Measurements from ENCODE around the gene ARF1. TPM values are rescaled to one million over a fixed set of nuclear protein-coding genes. Genes with fewer than 3 reads are reported as not detected.

Gene ARF1
- total and polyA plus RNA-seq, 2 donors (not counting 1 experiment from before 2014, with no cell fraction given): 193 to 389 TPM

- H3K4me1 ChIP-seq (ENCODE audit: control insufficient read depth in 2 of 2, insufficient read depth in 2 of 2, low read length in 2 of 2): peaks cover 17 to 22% of the 10 kb centered on the region in 2 donors
- CTCF ChIA-PET: interaction anchor here (0.9 kb wide), 1 partner anchor 32 kb away, joined by 3 read pairs; no protein-coding TSS in a partner anchor
- Mint-ChIP-seq H3K4me3 (no peak overlapping the region), H3K9me3 (ENCODE audit: insufficient read depth) (peaks cover 4% of the 10 kb centered on the region), H3K27me3 (no peaks in the 10 kb centered on the region), H3K4me1 (peaks cover 31% of the 10 kb centered on the region), H3K27ac (no peak overlapping the region)
- no peak for TF ChIP-seq EZH2 (IDR thresholded peaks at IDR 0.05; ENCODE audit: borderline replicate concordance, insufficient read depth, low read depth, low read length, poor library complexity, severe bottlenecking)
- TF ChIP-seq, protein P1, sequence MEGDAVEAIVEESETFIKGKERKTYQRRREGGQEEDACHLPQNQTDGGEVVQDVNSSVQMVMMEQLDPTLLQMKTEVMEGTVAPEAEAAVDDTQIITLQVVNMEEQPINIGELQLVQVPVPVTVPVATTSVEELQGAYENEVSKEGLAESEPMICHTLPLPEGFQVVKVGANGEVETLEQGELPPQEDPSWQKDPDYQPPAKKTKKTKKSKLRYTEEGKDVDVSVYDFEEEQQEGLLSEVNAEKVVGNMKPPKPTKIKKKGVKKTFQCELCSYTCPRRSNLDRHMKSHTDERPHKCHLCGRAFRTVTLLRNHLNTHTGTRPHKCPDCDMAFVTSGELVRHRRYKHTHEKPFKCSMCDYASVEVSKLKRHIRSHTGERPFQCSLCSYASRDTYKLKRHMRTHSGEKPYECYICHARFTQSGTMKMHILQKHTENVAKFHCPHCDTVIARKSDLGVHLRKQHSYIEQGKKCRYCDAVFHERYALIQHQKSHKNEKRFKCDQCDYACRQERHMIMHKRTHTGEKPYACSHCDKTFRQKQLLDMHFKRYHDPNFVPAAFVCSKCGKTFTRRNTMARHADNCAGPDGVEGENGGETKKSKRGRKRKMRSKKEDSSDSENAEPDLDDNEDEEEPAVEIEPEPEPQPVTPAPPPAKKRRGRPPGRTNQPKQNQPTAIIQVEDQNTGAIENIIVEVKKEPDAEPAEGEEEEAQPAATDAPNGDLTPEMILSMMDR (IDR thresholded peaks at IDR 0.05): no peak
- no peak overlapping the region for H3K9ac ChIP-seq (ENCODE audit: low read length)
- DNase-seq: no peak
- no peak overlapping the region for H3K4me2 ChIP-seq (replicated peaks; ENCODE audit: low read depth, low read length, poor library complexity, severe bottlenecking)
- intact Hi-C loops (cut with micrococcal nuclease): no loop called here
- no peak for ATAC-seq (ENCODE audit: low read depth)
- WGBS (ENCODE audit: insufficient coverage): 93% methylated on average over 4 of the region's 4 CpGs
- H2AFZ ChIP-seq (ENCODE audit: insufficient read depth, low read depth, low read length, poor library complexity, severe bottlenecking): no peak overlapping the region
- peaks cover 4 to 54% of the 10 kb centered on the region in 2 experiments for H3K36me3 ChIP-seq (replicated peaks in 1 of 2; ENCODE audit: control extremely low read depth in 1 of 2, control insufficient read depth in 1 of 2, extremely low read depth in 1 of 2, insufficient read depth in 2 of 2, low read length in 1 of 2)
- peaks cover 40% of the 10 kb centered on the region for H3K79me2 ChIP-seq (ENCODE audit: control insufficient read depth, insufficient read depth, low read length)
- no peaks in the 10 kb centered on the region for H3K27me3 ChIP-seq (replicated peaks in 1 of 4; ENCODE audit: control extremely low read depth in 1 of 4, control insufficient read depth in 3 of 4, insufficient read depth in 4 of 4, low read length in 3 of 4)
- H3K9me3 ChIP-seq (ENCODE audit: control extremely low read depth in 1 of 3, control insufficient read depth in 2 of 3, insufficient read depth in 1 of 3, low read length in 2 of 3): peaks cover 0 to 20% (median 5%) of the 10 kb centered on the region in 3 donors
- peaks cover 77% of the 10 kb centered on the region for H4K20me1 ChIP-seq (ENCODE audit: control insufficient read depth, insufficient read depth, low read length, poor library complexity, severe bottlenecking)
- no peak overlapping the region for H3K4me3 ChIP-seq (ENCODE audit: control extremely low read depth in 1 of 5, extremely low read depth in 1 of 5, insufficient read depth in 1 of 5, low read depth in 2 of 5, low read length in 4 of 5)
- no peak overlapping the region for H3K27ac ChIP-seq (ENCODE audit: low read length in 2 of 2)
- POLR2A ChIA-PET: no interaction called here
Measured at GRCh38 chr1:228099331-228099732, 16.8 kb downstream of the ARF1 start.

DNA sequence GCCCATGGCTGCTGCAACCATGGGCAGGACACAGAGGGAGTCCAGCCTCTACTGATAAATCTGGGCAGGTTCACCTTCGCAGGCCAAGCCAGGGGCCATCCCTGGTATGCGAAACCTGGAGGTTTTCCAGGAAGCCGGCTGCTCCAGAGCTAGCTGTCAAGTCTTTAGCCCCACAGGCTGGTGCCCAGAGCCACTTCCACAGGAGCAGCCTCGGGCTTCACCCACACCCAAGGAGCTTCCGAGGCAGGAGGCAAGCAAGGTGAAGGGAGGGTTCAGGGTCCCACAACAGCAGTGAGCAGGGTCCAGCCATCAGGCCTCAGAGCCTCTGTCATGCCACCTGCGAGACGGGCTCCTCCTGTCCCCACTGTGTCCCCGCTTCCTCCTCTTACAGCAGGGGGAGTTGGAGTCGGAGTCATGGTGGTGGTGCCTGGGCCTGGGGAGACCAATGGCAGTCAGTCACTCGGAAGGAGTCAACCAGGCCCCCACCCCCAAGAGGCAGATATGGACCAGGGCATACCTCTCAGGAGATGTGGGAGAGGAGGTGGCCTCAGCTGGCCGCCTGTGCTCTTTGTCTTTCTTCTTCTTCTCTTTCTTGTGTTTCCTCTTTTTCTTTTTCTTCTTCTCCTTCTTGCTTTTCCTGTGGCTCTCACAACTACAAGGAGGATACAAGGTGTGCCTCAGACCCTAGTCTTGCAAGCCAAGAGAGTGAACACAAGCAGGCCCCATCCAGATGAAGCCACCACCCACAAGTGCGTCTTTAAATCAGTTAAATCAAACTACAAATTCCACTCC, 18.5 kb downstream of the ARF1 start:
- Histone ChIP-seq H3K79me2 (ENCODE audit: control insufficient read depth, insufficient read depth, low read length) (peaks cover 27% of the 10 kb centered on the region), H3K9ac (ENCODE audit: low read length) (no peak overlapping the region), H3K4me2 (replicated peaks; ENCODE audit: low read depth, low read length, poor library complexity, severe bottlenecking) (peak overlapping the region; percentile 91), H3K27ac (ENCODE audit: low read length in 2 of 2) (peak overlapping the region in 1 of 2 donors; percentile 62), H3K9me3 (ENCODE audit: control extremely low read depth in 1 of 3, control insufficient read depth in 2 of 3, insufficient read depth in 1 of 3, low read length in 2 of 3) (peaks cover 0 to 5% (median 0%) of the 10 kb centered on the region in 3 donors), H3K4me1 (ENCODE audit: control insufficient read depth in 2 of 2, insufficient read depth in 2 of 2, low read length in 2 of 2) (peaks cover 17 to 24% of the 10 kb centered on the region in 2 donors), H2AFZ (ENCODE audit: insufficient read depth, low read depth, low read length, poor library complexity, severe bottlenecking) (peak overlapping the region; percentile 99), H3K36me3 (replicated peaks in 1 of 2; ENCODE audit: control extremely low read depth in 1 of 2, control insufficient read depth in 1 of 2, extremely low read depth in 1 of 2, insufficient read depth in 2 of 2, low read length in 1 of 2) (peaks cover 2 to 48% of the 10 kb centered on the region in 2 experiments), H4K20me1 (ENCODE audit: control insufficient read depth, insufficient read depth, low read length, poor library complexity, severe bottlenecking) (peaks cover 60% of the 10 kb centered on the region), H3K27me3 (replicated peaks in 1 of 4; ENCODE audit: control extremely low read depth in 1 of 4, control insufficient read depth in 3 of 4, insufficient read depth in 4 of 4, low read length in 3 of 4) (no peaks in the 10 kb centered on the region), H3K4me3 (ENCODE audit: control extremely low read depth in 1 of 5, extremely low read depth in 1 of 5, insufficient read depth in 1 of 5, low read depth in 2 of 5, low read length in 4 of 5) (no peak overlapping the region)
- CTCF ChIA-PET: interaction anchor here (1.2 to 1.5 kb wide), 3 partner anchors 9 to 30 kb away, joined by 3 read pairs; no protein-coding TSS in a partner anchor
- DNase-seq (no peak), ATAC-seq (ENCODE audit: low read depth) (no peak)
- no peak for TF ChIP-seq EZH2 (IDR thresholded peaks at IDR 0.05; ENCODE audit: borderline replicate concordance, insufficient read depth, low read depth, low read length, poor library complexity, severe bottlenecking)
- TF ChIP-seq, protein P1 (IDR thresholded peaks at IDR 0.05): no peak
- intact Hi-C loops (cut with micrococcal nuclease): loop anchor here (10.0 kb wide), 2 partner anchors 174 to 1404 kb away; partner anchors contain the start of gene NUP133
- H3K9me3 Mint-ChIP-seq (ENCODE audit: insufficient read depth): no peaks in the 10 kb centered on the region
- peaks cover 25% of the 10 kb centered on the region for H3K4me1 Mint-ChIP-seq
- H3K27me3 Mint-ChIP-seq: no peaks in the 10 kb centered on the region
- WGBS (ENCODE audit: insufficient coverage): 96% methylated on average over 8 of the region's 12 CpGs
- peak overlapping the region; percentile 80 for H3K4me3 Mint-ChIP-seq
- H3K27ac Mint-ChIP-seq: peak overlapping the region; percentile 87
- POLR2A ChIA-PET: no interaction called here

Measured in B cell (primary cell).